Naive thymus-derived CD4-positive, alpha-beta T cell (primary cell): ENCODE results near the gene TMIE. TPM values are rescaled to one million over a fixed set of nuclear protein-coding genes. Genes with fewer than 3 reads are reported as not detected.

Source experiments
- ATAC-seq: fragments of 150-1000 bp; cut with Tn5 transposase; 2 replicates; pipeline ENCODE4 v1.10.0; 2021; ENCODE audit warnings: mild to moderate bottlenecking, moderate library complexity
- CTCF ChIA-PET: fragments of 350-600 bp; sonication (Branson Sonifier 250); formaldehyde crosslinking; loops from one replicate; lab custom pipeline; 2021; ENCODE audit warnings: antibody characterized with exemption; lab: Charles Lee
- POLR2A ChIA-PET: fragments of 350-600 bp; sonication (Branson Sonifier 250); formaldehyde crosslinking; loops from one replicate; lab custom pipeline; 2021; ENCODE audit warnings: antibody characterized with exemption, inconsistent platforms; lab: Charles Lee
- DNase-seq, 9 donors: peaks; one replicate each; pipeline versions ENCODE4 v3.0.0 to v3.0.0-alpha.2; 2020 to 2022; ENCODE audit warnings: mixed read lengths in 1 of 9
- H3K27ac ChIP-seq: one replicate; pipeline ENCODE4 v1.7.0; 2013; ENCODE audit warnings: mild to moderate bottlenecking, low read depth, low read length, moderate library complexity
- H3K27me3 ChIP-seq, 2 donors: one replicate each; pipeline ENCODE4 v1.7.0; 2013; ENCODE audit warnings: low read length in 2 of 2, mild to moderate bottlenecking in 2 of 2, moderate library complexity in 2 of 2; ENCODE audit not compliant: control insufficient read depth in 2 of 2, insufficient read depth in 2 of 2
- H3K36me3 ChIP-seq, 3 experiments: 1 replicate in 2 of 3; 2 replicates in 1 of 3; pipeline ENCODE4 v1.7.0; 2013; ENCODE audit warnings: low read length in 3 of 3, mild to moderate bottlenecking in 3 of 3, moderate library complexity in 1 of 3; ENCODE audit not compliant: insufficient read depth in 3 of 3, control insufficient read depth in 2 of 3
- H3K4me1 ChIP-seq, 2 donors: one replicate each; pipeline ENCODE4 v1.7.0; 2013; ENCODE audit warnings: low read length in 2 of 2, mild to moderate bottlenecking in 2 of 2, moderate library complexity in 1 of 2; ENCODE audit not compliant: control insufficient read depth in 2 of 2, insufficient read depth in 2 of 2
- H3K4me3 ChIP-seq: 2 replicates; pipeline ENCODE4 v1.7.0; 2013; ENCODE audit warnings: mild to moderate bottlenecking, low read length
- H3K9me3 ChIP-seq, 3 experiments: 1 replicate in 2 of 3; 2 replicates in 1 of 3; pipeline ENCODE4 v1.7.0; 2013; ENCODE audit warnings: low read length in 3 of 3; ENCODE audit not compliant: control insufficient read depth in 2 of 3
- H3K27ac Mint-ChIP-seq, 9 donors: one replicate each; pipeline ENCODE4 v1.8.0; 2020 to 2022; ENCODE audit warnings: mixed read lengths in 9 of 9, mild to moderate bottlenecking in 8 of 9, moderate library complexity in 5 of 9, inconsistent platforms in 2 of 9
- H3K27me3 Mint-ChIP-seq, 5 donors: one replicate each; pipeline ENCODE4 v1.8.0; 2021 to 2022; ENCODE audit warnings: mixed read lengths in 5 of 5, mild to moderate bottlenecking in 1 of 5
- H3K36me3 Mint-ChIP-seq, 5 donors: one replicate each; pipeline ENCODE4 v1.8.0; 2020 to 2022; ENCODE audit warnings: mixed read lengths in 5 of 5, mild to moderate bottlenecking in 3 of 5, inconsistent platforms in 1 of 5
- H3K4me1 Mint-ChIP-seq, 7 donors: one replicate each; pipeline ENCODE4 v1.8.0; 2020 to 2022; ENCODE audit warnings: mixed read lengths in 7 of 7, mild to moderate bottlenecking in 3 of 7, inconsistent platforms in 1 of 7
- H3K4me3 Mint-ChIP-seq, 10 donors: one replicate each; pipeline ENCODE4 v1.8.0; 2020 to 2022; ENCODE audit warnings: mild to moderate bottlenecking in 10 of 10, mixed read lengths in 10 of 10, moderate library complexity in 6 of 10, inconsistent platforms in 2 of 10
- H3K9me3 Mint-ChIP-seq, 11 donors: one replicate each; pipeline ENCODE4 v1.8.0; 2020 to 2022; ENCODE audit warnings: mixed read lengths in 11 of 11, mild to moderate bottlenecking in 4 of 11, inconsistent platforms in 1 of 11, moderate library complexity in 1 of 11
- intact Hi-C, 2 donors: fragments of 100-400 bp; cut with micrococcal nuclease; formaldehyde crosslinking; loops; one replicate each; pipeline ENCODE4 v1.15.1; 2023
- polyA plus RNA-seq, 2 donors: library from polyadenylated mRNA; unstranded; fragments of 300-500 nt; fragmentation: Illumina TruSeq; gene quantifications; one replicate each; pipeline ENCODE4 v1.2.3, GENCODE V29; 2021
- total RNA-seq, 6 experiments: library from RNA in 5 of 6; stranded (reverse) in 5 of 6; gene quantifications; 1 replicate in 5 of 6; 2 replicates in 1 of 6; pipeline ENCODE4 v1.2.3 and lab custom pipeline; 2021 to 2026

TMIE gene, protein sequence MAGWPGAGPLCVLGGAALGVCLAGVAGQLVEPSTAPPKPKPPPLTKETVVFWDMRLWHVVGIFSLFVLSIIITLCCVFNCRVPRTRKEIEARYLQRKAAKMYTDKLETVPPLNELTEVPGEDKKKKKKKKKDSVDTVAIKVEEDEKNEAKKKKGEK
- total RNA-seq (1 to 10 TPM in 4 of 5 experiments, under 1 TPM in 1; 0.31 to 5.4 (median 3.9) TPM), polyA plus RNA-seq (1 to 10 TPM; 5.1 to 5.6 TPM), total RNA-seq (lab: John Stamatoyannopoulos, UW) (5.8 reads per million, percentile 26 among the genes with 10 or more reads in this experiment)

DNA sequence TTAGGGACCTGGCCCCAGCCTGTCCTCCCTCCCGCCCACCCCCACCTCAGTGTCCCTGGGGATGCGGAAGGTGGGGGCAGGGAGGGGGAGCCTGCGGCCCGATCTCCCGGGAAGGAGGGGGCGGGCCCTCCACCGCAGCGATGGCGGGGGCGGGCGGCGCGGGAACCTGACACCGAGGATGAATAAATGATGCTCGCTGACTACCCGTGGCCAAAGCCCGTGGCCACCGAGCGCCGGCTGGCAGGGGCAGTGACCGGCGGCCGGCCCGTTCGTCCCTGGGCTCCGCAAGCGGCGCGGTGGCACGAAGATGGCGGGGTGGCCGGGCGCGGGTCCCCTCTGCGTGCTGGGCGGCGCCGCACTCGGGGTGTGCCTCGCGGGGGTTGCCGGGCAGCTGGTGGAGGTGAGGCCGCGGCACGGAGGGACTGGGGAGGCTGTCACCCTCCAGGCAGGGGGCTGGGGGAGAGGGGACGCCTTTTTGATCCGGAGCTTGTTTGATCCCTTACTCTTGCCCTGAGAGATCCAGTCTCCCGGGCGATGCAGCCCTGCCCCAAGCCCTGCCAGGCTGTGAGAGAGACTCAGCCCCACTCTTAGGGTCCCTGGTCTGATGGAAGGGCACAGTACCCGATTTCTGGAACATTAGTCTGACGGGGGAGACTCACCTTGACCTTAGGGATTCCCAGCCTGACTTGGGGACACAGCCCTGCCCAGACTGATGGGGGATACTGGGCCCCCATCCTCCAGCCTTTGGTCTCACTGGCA is at the start of gene TMIE:
TSS of gene TMIE (plus strand) at position 212 of the 759 bp plus-strand sequence. CDS start at position 308, 96 bp downstream.
- Mint-ChIP-seq H3K4me1 (peaks cover 2 to 66% (median 50%) of the 10 kb centered on the region in 7 donors), H3K4me3 (peak within 1 kb of the TSS in 9 of 10 donors; percentile 55 to 83 (median 69)), H3K9me3 (peaks cover 0 to 3% (median 0%) of the 10 kb centered on the region in 11 donors), H3K27ac (peak within 1 kb of the TSS in 6 of 9 donors; percentile 5 to 94 (median 48)), H3K36me3 (peaks cover 0 to under 1% (median 0%) of the 10 kb centered on the region in 5 donors), H3K27me3 (peaks cover 0 to 41% (median 0%) of the 10 kb centered on the region in 5 donors)
- no peaks in the 10 kb centered on the region for H3K36me3 ChIP-seq
- no peak within 1 kb of the TSS for H3K4me3 ChIP-seq
- ATAC-seq (no peak), DNase-seq (no peak)
- no peaks in the 10 kb centered on the region for H3K27me3 ChIP-seq
- ChIA-PET POLR2A (interaction anchor here (0.6 kb wide), 1 partner anchor 11 kb away, joined by 3 read pairs; no protein-coding TSS in a partner anchor), CTCF (interaction anchor here (1.0 to 2.9 kb wide), 3 partner anchors 29 to 199 kb away, joined by 3 to 16 read pairs (median 3); no protein-coding TSS in a partner anchor)
- no peak within 1 kb of the TSS for H3K27ac ChIP-seq
- intact Hi-C loops, result no loop called here
- peaks cover under 1 to 42% of the 10 kb centered on the region in 2 donors for H3K4me1 ChIP-seq
- H3K9me3 ChIP-seq, result no peaks in the 10 kb centered on the region

DNA sequence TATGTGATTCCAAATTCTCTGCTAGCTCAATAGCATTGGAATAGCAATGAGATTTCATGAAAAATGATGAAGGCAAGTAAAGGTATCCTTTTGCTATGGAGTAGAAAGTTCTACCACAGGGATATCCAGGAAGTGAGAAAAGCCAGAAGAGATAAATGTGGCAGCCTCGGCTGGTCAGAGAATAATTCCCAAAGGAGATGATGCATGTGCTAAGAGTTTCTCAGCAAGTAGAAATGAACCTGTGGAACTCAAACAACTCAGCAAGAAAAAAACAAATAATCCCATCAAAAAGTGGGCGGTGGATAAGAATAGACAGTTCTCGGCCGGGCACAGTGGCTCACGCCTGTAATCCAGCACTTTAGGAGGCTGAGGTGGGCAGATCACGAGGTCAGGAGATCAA is 45.9 kb upstream of the TMIE start:
- Mint-ChIP-seq H3K4me1 (peaks cover 0 to 3% (median 0%) of the 10 kb centered on the region in 7 donors), H3K9me3 (peaks cover 0 to 18% (median 7%) of the 10 kb centered on the region in 11 donors), H3K4me3 (no peak overlapping the region), H3K36me3 (no peaks in the 10 kb centered on the region), H3K27me3 (peaks cover 3 to 46% (median 13%) of the 10 kb centered on the region in 5 donors), H3K27ac (no peak overlapping the region)
- Histone ChIP-seq H3K27me3 (no peaks in the 10 kb centered on the region), H3K27ac (no peak overlapping the region), H3K4me1 (no peaks in the 10 kb centered on the region), H3K36me3 (no peaks in the 10 kb centered on the region), H3K4me3 (no peak overlapping the region), H3K9me3 (no peaks in the 10 kb centered on the region)
- ChIA-PET POLR2A (no interaction called here), CTCF (no interaction called here)
- intact Hi-C loops, result no loop called here
- DNase-seq (no peak), ATAC-seq (no peak)

DNA sequence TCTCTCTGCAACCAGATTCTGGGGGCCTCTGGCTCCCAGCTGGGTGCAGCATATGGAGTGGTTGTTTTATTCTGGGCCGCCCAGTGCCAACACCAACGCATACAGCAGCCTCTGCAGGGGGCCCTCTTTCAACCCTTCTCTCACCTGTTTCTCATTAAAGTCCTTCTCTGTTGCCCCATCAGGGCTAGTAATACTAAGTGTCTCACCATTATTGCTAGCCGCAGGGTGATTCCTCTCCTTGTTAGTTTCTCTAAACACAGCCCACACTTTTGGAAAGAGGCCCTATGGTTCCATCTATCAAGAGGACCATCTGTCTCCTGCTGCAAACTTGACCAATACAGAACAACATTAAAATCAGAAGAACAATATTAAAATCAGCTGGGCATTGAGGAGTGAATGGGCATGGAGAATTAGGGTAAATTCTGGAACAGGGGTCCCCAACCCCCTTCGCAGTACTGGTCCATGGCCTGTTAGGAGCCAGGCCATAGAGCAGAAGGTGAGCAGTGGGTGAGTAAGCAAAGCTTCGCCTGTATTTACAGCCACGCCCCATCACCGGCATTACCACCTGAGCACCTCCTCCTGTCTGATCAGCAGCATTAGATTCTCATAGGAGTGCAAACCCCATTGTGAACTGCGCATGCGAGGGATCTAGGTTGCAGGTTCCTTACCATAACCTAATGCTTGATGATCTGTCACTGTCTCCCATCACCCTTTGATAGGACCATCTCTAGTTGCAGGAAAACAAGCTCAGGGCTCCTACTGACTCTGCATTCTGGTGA is 44.2 kb upstream of the TMIE start:
- Mint-ChIP-seq H3K9me3 (peaks cover 0 to 6% (median 5%) of the 10 kb centered on the region in 11 donors), H3K27ac (no peak overlapping the region), H3K27me3 (peaks cover 0 to 33% (median 6%) of the 10 kb centered on the region in 5 donors), H3K4me1 (peaks cover 0 to 3% (median 0%) of the 10 kb centered on the region in 7 donors), H3K36me3 (no peaks in the 10 kb centered on the region), H3K4me3 (no peak overlapping the region)
- Histone ChIP-seq H3K27me3 (no peaks in the 10 kb centered on the region), H3K4me3 (no peak overlapping the region), H3K36me3 (no peaks in the 10 kb centered on the region), H3K27ac (no peak overlapping the region), H3K4me1 (no peaks in the 10 kb centered on the region), H3K9me3 (no peaks in the 10 kb centered on the region)
- CTCF ChIA-PET, result interaction anchor here (0.6 kb wide), 1 partner anchor 238 kb away, joined by 6 read pairs; no protein-coding TSS in a partner anchor
- no peak for DNase-seq
- ATAC-seq, result no peak
- intact Hi-C loops, result no loop called here
- POLR2A ChIA-PET, result no interaction called here

DNA sequence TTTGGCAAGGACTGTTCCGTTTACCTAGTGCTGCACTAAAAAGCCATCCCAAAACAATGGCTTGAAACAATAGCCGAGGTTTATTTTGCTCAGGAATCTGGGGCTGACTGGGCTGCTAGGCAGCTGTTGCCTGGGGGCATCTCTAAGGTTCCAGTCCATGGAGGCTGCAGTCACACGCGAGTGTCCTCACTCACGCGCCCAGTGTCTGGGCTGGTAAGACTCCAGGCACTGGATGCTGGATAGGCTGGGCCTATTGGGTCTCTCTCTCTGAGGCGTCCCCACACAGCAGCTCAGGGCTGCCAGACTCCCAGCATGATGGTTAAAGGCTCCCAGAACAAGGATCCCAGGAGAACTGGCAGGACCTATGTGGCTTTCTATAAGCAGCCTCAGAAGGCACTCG is 41.9 kb upstream of the TMIE start:
- Histone ChIP-seq H3K9me3 (no peaks in the 10 kb centered on the region), H3K4me3 (no peak overlapping the region), H3K36me3 (no peaks in the 10 kb centered on the region), H3K27ac (no peak overlapping the region), H3K27me3 (no peaks in the 10 kb centered on the region), H3K4me1 (no peaks in the 10 kb centered on the region)
- ATAC-seq (no peak), DNase-seq (no peak)
- intact Hi-C loops, result no loop called here
- peaks cover 2 to 9% (median 7%) of the 10 kb centered on the region in 7 donors for H3K4me1 Mint-ChIP-seq
- H3K36me3 Mint-ChIP-seq, result no peaks in the 10 kb centered on the region
- ChIA-PET CTCF (no interaction called here), POLR2A (no interaction called here)
- no peak overlapping the region for H3K4me3 Mint-ChIP-seq
- H3K9me3 Mint-ChIP-seq, result peaks cover 0 to 2% (median 0%) of the 10 kb centered on the region in 11 donors
- H3K27ac Mint-ChIP-seq, result no peak overlapping the region
- peaks cover 0 to 23% (median 0%) of the 10 kb centered on the region in 5 donors for H3K27me3 Mint-ChIP-seq

DNA sequence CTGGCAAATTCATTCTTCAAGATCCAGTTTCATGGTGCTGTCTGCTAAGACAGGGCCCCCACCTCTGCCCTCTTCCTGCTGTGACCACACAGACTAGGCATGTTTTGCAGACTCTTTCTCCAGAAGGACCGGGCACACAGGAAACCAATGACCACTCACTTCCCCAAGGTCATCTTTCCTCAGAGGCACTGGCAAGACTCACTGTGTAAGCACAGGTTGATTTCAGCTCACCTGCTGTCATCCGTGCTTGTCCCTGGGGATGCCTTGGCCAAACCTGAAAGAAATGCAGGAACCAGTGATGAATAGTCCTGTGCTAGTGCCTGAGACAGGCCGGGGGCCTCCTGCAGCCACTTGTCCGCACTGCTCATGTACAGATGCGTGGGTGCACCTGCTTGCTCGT is 41.2 kb upstream of the TMIE start:
- no peaks in the 10 kb centered on the region for H3K27me3 ChIP-seq
- POLR2A ChIA-PET, result no interaction called here
- intact Hi-C loops, result no loop called here
- no peak overlapping the region for H3K27ac ChIP-seq
- H3K4me3 ChIP-seq, result no peak overlapping the region
- H3K27ac Mint-ChIP-seq, result no peak overlapping the region
- H3K4me1 Mint-ChIP-seq, result peaks cover 2 to 9% (median 7%) of the 10 kb centered on the region in 7 donors
- no peak for DNase-seq
- no peaks in the 10 kb centered on the region for H3K9me3 ChIP-seq
- no peaks in the 10 kb centered on the region for H3K36me3 ChIP-seq
- no peak for ATAC-seq
- CTCF ChIA-PET, result no interaction called here
- H3K4me3 Mint-ChIP-seq, result no peak overlapping the region
- H3K27me3 Mint-ChIP-seq, result peaks cover 0 to 19% (median 0%) of the 10 kb centered on the region in 5 donors
- H3K9me3 Mint-ChIP-seq, result peaks cover 0 to 2% (median 0%) of the 10 kb centered on the region in 11 donors
- H3K36me3 Mint-ChIP-seq, result no peaks in the 10 kb centered on the region
- H3K4me1 ChIP-seq, result no peaks in the 10 kb centered on the region
